Fibroblast of skin of left quadriceps (primary cell): ENCODE data around the gene MARCKS.
"Not testable (repeated sequence)": the region's sequence is repeated elsewhere in the genome, so short reads cannot be mapped to it uniquely, and the experiment has no call there.

ENCODE experiments used
- DNase-seq, 2 experiments: peaks; one replicate each; pipeline ENCODE4 v3.0.0-alpha.2; 2013; ENCODE audit warnings: low read depth in 2 of 2

The MARCKS gene

DNA sequence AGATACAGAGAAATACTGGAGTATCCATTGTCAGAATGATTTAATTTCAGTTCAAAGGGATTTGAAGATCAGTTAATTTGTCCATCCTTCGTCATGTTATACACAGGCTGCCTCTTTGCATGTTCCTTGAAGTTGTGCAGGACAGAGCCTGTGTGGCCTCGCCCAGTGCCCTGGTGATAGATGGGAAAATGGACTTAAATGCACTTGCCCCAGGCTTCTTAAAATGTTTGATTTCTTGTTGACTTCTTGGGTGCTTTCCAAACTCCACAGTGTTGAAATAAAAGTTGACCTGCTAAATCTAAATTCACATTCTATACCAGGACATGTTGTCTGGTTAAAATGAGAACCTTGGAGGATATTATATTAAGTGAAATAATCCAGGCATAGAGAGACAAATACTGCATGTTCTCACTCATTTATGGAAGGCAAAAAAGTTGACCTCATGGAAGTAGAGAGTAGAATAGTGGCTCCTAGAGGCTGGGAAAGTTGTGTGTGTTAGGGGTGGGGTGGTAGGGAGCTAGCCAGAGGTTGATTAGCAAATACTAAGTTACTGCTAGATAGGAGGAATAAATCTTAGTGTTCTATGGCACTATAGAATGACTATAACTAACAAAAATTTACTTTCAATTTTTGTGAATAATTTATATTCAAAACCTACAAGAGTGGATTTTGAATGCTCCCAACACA lies 25.3 kb downstream of the MARCKS start:
- no peak for DNase-seq

DNA sequence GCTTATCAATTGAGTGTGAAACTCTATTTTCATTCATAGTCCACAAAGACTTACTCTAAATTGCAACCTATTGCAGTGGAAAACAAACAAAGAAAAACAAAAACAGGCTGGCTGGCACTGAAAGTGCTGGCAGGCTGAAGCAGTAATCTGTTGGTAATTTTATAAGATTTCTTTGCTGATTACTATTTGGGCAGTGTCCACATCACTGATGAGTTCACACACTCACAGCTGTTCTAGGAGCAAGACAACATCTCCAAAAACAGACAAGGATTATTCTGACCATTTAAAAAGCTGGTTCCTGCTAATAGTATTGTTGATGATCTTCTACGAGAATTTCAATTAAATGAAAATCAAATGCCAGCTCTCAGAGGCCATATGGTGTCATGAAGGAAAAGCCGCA lies 26.9 kb downstream of the MARCKS start:
- no peak for DNase-seq

DNA sequence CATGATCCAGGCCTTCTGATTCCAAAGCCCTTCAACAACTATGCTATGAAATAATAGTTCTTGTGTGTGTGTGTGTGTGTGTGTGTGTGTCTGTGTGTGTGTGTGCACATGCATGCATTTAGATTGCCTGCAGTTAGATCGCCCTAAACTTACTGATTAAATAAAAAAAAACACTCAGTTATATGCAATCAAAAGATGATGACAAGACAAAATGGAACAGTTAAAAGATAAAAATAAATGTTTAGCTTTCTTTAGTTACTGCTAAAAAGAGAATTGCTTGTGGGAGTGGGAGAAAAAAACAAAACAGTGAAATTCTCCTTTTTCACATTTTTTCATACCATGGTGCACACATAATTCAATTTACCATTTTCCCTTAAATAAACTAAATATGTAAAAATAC lies 29.4 kb downstream of the MARCKS start:
- no peak for DNase-seq

DNA sequence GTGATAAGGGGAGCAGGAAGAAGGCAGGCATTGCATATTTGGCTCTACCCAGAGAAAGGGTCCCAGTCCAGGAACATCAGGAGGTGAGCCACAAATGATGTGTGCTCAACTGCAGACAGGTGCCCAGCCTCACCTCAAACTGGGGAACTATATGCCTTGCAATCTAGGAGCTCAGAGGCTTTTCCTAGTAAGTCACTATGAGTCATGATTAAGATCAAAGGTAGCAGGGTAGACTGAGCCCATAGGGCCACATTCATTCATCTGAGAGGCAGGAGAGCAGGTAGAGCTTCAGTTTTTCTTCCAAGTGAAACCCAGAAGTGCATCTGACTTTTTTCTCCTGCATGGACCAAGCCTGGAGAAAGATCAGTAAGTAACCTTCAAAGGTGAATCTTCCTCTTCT lies 31.3 kb downstream of the MARCKS start:
- DNase-seq, result no peak

- DNase-seq, result no peak
These were observed 31.9 kb downstream of the MARCKS start for GRCh38 chr6:113888956-113889630.

DNA sequence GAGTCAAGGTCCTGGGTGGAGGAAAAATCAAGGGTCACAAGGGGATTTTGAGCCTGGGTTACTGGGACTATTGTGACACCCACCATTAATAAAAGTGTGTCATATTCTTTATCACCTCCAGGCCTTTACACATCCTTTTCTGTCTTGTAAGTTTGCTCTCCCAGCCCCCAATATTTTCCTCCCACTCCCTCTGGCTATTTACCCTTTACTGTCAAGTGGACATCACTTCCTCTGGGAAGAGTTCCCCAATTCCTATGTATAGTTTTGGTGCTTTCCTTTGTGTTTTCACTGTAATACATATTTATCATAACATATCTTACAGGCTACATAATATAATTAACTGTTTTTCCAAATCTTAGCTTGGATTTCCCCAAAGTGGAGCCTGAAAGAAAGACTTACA lies 36.3 kb downstream of the MARCKS start:
- DNase-seq, result no peak

- DNase-seq, result peak; percentile 54 to 60
These were observed 36.7 kb downstream of the MARCKS start for GRCh38 chr6:113893866-113894265.

- DNase-seq, result peak; percentile 79 to 83
These were observed 37.8 kb downstream of the MARCKS start for GRCh38 chr6:113894712-113895674.

DNA sequence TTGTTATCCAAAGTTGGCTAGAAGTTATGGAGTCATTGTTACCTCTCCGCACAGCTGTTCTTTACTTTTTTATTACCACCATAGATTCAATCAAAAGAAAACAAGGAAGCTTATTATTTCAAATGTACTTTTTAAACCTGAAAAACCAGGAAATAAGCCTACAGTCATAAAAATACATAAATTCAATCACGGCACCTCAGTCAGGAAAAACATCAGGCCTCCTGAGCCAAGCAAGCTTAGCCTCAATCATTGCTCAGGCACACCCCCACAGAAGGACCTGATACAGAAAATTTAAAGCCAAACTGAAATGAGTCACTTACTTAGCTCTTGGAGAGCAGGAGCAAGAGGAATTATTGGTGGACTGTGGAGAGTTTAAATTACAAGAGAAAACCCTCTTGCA lies 44.3 kb downstream of the MARCKS start:
- DNase-seq, result no peak

DNA sequence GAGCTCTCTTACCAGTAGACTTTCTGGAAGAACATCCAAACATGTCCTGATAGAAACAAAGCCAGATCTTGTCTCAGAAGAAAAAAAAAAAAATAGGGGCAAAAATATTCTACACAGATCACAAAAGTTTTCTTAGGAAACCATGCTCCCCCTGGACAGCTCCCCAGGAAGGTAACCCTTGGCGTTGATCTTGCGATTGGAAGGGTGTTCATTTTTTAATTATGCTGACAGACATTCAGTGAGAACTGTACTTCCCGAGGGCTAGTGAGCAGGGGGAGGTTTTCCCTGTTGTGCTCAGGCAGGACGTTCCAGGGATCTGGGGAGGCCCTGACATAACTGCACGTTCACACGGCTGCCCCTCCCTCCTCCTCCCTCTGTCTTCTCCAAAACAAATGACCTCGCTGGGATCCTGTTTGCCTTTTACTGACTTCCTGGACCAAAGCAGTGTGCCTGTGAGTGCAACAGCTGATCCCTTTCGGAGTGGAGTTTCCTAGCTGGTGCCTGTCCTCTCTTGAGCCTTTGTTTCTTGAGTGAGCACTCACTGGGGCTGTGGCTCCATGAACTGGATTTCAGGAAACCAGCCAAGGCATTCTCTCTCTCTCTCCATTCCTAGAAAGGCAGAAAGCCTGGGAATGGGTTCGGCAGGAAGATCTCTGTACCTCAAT lies 46.7 kb downstream of the MARCKS start:
- DNase-seq, result no peak

DNA sequence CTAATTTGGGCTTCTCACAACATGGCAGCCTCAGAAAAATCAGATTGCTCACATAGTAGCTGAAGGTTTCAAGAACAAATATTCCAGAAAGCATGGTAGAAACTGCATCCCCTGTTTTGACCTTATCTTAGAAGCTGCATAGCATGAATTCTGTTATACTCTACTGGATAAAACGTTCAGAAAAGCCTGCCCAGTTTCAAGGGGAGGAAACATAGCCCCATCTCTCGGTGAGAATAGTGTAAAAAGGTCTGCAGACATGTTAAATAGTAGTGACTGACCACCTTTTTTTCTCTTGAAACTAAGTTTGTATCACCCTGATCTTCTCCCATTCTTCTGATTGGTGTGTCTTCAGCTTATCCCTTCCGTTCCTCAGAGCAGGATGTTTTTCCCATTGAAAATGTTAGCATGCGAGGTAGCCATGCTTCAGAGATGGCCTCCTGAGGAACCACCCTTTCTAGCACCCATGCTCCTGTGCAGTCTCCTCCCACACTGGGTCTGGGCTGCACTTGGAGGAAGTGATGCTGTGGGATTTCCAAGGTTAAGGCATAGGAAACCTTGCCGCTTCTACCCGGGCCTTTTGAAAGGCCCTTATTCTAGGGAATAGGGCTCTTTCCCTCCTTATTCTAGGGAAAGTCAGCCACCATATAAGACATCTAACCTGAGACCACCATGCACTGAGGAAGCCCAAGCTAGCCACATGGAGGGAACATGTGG lies 50.1 kb downstream of the MARCKS start:
- no peak for DNase-seq

GRCh38 chr6:113908801-113909200 lies 51.7 kb downstream of the MARCKS start:
- no peak for DNase-seq

DNA sequence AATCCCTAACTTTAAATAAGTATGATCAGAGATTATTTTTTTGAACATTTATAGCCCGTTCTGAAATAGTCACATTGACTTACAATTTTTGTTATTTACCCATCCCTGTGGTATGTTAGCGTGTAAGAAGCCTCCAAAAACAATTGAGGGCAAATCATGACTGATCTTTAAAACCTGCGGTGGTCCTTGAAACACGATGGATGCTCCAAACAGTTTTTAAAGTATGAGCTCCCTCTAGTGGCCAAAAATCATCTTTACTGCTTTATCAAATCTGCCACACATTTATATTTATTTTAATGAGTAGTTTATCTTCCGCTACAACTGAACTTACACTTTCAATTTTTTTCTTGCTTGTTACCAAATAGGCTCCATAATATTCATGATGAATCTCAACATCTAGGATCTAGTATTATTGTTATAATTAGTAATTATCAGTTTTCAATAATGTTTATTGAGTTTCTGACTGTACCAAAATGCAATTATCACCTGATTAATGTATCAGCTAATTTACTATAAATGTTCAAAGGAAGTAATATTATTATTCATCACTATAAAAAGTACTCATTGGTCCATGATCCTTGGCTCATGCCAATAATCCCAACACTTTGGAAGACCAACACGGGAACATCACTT lies 52.2 kb downstream of the MARCKS start:
- peak; percentile 78 to 80 for DNase-seq

GRCh38 chr6:113910285-113910684 lies 53.1 kb downstream of the MARCKS start:
- DNase-seq, result not testable (repeated sequence)
